ENCODE measurements around the gene PLA2G6. TPM values are rescaled to one million over a fixed set of nuclear protein-coding genes. Genes with fewer than 3 reads are reported as not detected.

Gene PLA2G6
- total and polyA plus RNA-seq, 2 of the 13 experiments (the other 11 are each of a cell fraction or from before 2014, with no cell fraction given): 4.8 to 11.5 TPM

DNA sequence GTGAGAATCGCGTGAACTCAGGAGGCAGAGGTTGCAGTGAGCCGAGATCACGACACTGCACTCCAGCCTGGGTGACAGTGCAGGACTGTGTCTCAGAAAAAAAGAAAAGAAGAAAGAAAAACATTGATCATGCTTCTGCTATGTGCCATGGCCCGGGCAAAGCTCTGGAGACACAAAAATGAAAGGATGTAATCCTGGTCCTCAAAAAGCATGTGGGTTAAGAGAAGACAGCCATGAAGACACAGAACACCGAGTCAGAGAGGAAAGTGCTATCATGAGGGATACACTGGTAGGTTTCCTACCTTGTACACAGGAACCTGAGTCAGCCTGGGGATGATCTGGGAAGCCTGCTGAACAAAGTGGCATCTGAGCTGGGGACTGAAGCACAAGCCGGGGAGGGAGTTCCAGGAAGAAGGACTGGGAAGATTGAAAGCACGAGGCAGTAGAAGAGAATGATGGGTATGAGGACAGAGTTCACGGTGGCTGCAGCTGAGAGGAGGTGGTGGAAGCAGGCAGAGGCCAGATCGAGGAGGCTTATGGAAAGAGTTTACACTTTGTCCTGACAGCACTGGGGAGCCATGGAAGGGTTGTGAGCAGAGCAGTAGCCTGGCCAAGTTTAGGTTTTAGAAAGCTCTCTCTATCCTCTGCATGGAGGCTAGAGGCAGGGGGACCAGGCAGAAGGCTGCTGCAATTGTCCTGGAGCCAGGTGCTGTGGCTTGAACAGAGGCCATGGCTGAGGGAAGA, 10.3 kb upstream of the PLA2G6 start (continued):
- 0 out of 2 replicates have a peak, but pooled peaks have one; percentile 13 for TF ChIP-seq HMGXB3 (CRISPR knock-in tag; IDR thresholded peaks at IDR 0.05; ENCODE audit: borderline replicate concordance)
- TF ChIP-seq RXRB (CRISPR knock-in tag; IDR thresholded peaks at IDR 0.05; ENCODE audit: borderline replicate concordance): peak; percentile 40; the same call in 1 of the 2 replicates
- 0 out of 2 replicates have a peak, but pooled peaks have one; percentile 22 for TF ChIP-seq BORCS8-MEF2B (CRISPR knock-in tag; IDR thresholded peaks at IDR 0.05)
- TF ChIP-seq, protein P1, sequence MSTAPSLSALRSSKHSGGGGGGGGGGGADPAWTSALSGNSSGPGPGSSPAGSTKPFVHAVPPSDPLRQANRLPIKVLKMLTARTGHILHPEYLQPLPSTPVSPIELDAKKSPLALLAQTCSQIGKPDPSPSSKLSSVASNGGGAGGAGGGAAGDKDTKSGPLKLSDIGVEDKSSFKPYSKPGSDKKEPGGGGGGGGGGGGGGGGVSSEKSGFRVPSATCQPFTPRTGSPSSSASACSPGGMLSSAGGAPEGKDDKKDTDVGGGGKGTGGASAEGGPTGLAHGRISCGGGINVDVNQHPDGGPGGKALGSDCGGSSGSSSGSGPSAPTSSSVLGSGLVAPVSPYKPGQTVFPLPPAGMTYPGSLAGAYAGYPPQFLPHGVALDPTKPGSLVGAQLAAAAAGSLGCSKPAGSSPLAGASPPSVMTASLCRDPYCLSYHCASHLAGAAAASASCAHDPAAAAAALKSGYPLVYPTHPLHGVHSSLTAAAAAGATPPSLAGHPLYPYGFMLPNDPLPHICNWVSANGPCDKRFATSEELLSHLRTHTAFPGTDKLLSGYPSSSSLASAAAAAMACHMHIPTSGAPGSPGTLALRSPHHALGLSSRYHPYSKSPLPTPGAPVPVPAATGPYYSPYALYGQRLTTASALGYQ (CRISPR knock-in tag; IDR thresholded peaks at IDR 0.05): no peak
- TF ChIP-seq ZNF605 (CRISPR knock-in tag; IDR thresholded peaks at IDR 0.05): no peak
- TF ChIP-seq ZNF143 (CRISPR knock-in tag; IDR thresholded peaks at IDR 0.05): peak; percentile 76
- TF ChIP-seq ZNF441 (CRISPR knock-in tag; IDR thresholded peaks at IDR 0.05; ENCODE audit: borderline replicate concordance): 0 out of 2 replicates have a peak, but pooled peaks have one; percentile 48
- TF ChIP-seq PHF21A (CRISPR knock-in tag; IDR thresholded peaks at IDR 0.05): no peak
- TF ChIP-seq SAP130 (CRISPR knock-in tag; IDR thresholded peaks at IDR 0.05; ENCODE audit: low read depth): peak; percentile 46; the same call in 1 of the 2 replicates
- TF ChIP-seq SPEN (CRISPR knock-in tag; IDR thresholded peaks at IDR 0.05; ENCODE audit: low read depth): no peak
